Measurements from ENCODE around the gene LIN7C.

DNA sequence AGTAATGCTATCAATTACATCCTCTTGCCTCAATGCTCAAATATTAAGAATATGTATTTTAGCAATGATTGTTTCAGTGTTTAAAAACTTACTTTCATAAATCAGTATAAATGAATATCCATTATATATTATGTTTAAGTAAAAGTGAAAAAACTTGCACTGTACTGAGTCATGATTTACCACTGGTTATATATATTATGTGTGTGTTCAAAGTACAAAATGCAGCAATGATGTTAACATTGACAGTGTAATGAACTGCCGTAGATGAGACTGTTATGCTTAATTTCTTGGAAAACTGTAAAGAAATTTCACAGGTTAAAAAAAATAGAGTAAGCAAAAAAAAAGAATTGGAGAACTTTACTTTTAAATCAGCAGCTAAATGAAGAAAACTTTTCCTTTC is 8.7 kb downstream of the LIN7C start:
- TF ChIP-seq, protein P1, sequence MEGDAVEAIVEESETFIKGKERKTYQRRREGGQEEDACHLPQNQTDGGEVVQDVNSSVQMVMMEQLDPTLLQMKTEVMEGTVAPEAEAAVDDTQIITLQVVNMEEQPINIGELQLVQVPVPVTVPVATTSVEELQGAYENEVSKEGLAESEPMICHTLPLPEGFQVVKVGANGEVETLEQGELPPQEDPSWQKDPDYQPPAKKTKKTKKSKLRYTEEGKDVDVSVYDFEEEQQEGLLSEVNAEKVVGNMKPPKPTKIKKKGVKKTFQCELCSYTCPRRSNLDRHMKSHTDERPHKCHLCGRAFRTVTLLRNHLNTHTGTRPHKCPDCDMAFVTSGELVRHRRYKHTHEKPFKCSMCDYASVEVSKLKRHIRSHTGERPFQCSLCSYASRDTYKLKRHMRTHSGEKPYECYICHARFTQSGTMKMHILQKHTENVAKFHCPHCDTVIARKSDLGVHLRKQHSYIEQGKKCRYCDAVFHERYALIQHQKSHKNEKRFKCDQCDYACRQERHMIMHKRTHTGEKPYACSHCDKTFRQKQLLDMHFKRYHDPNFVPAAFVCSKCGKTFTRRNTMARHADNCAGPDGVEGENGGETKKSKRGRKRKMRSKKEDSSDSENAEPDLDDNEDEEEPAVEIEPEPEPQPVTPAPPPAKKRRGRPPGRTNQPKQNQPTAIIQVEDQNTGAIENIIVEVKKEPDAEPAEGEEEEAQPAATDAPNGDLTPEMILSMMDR (IDR thresholded peaks at IDR 0.05; ENCODE audit: low read depth, low read length, poor library complexity, severe bottlenecking): no peak
- no peak for TF ChIP-seq EZH2phosphoT487 (IDR thresholded peaks at IDR 0.05; ENCODE audit: borderline replicate concordance, low read length)

Data from DOHH2 (cell line).